Progenitor cell of endocrine pancreas (in vitro differentiated cells): ENCODE measurements around the gene ADH4. TPM values are rescaled to one million over a fixed set of nuclear protein-coding genes. Genes with fewer than 3 reads are reported as not detected.

ENCODE experiments used
- DNase-seq: peaks from one replicate; pipeline ENCODE4 v3.0.0; 2021; ENCODE audit warnings: low spot score; ENCODE audit not compliant: unreplicated experiment
- H3K27ac Mint-ChIP-seq: 2 replicates; pipeline ENCODE4 v1.8.0; 2021; ENCODE audit warnings: mild to moderate bottlenecking, moderate library complexity, mixed read lengths
- H3K27me3 Mint-ChIP-seq: 2 replicates; pipeline ENCODE4 v1.8.0; 2021; ENCODE audit warnings: mixed read lengths
- H3K36me3 Mint-ChIP-seq: 2 replicates; pipeline ENCODE4 v1.8.0; 2022; ENCODE audit warnings: mixed read lengths; ENCODE audit not compliant: insufficient read depth
- H3K4me1 Mint-ChIP-seq: 2 replicates; pipeline ENCODE4 v1.8.0; 2021; ENCODE audit warnings: low read depth, mixed read lengths
- H3K4me3 Mint-ChIP-seq: 2 replicates; pipeline ENCODE4 v1.8.0; 2021; ENCODE audit warnings: low read depth, mild to moderate bottlenecking, moderate library complexity, mixed read lengths
- H3K9me3 Mint-ChIP-seq: 2 replicates; pipeline ENCODE4 v1.8.0; 2021; ENCODE audit warnings: low read depth, mixed read lengths
- total RNA-seq: library from RNA; stranded (reverse); gene quantifications from 2 replicates; pipeline ENCODE4 v1.2.1, GENCODE V29; 2021
- TF ChIP-seq, protein P1 (sequence below): fragments of 200-600 bp; sonication (generic); IDR thresholded peaks from one replicate; pipeline ENCODE4 v1.5.0; 2021; ENCODE audit warnings: antibody characterized with exemption, mild to moderate bottlenecking; ENCODE audit not compliant: unreplicated experiment

Gene ADH4
- total RNA-seq, 1 donor from 2014 or later, result not detected

DNA sequence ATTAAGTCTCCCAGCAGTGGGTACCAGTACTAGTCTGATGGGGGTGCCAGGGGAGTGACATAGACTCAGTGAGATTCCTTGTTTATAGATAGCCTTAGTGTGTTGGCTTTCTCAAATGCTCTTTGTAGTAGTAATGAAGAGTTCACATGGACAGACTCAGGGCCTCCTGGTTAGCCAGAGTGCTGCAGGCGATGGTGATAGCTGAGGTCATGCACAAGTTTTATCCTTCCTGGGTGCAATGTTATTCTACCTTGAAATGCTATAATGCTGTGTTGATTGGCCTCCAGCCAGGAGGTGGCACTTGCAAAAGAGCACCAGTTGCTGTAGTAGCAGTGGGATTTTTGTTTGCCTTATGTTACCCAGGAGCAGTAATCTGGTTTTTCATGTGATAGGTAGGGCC, 35.5 kb upstream of the ADH4 start:
- no peaks in the 10 kb centered on the region for H3K4me1 Mint-ChIP-seq
- H3K9me3 Mint-ChIP-seq, result peaks cover 22% of the 10 kb centered on the region
- no peaks in the 10 kb centered on the region for H3K27me3 Mint-ChIP-seq
- H3K36me3 Mint-ChIP-seq, result peaks cover 13% of the 10 kb centered on the region
- DNase-seq, result no peak
- H3K4me3 Mint-ChIP-seq, result no peak overlapping the region
- H3K27ac Mint-ChIP-seq, result no peak overlapping the region
- TF ChIP-seq, protein P1, sequence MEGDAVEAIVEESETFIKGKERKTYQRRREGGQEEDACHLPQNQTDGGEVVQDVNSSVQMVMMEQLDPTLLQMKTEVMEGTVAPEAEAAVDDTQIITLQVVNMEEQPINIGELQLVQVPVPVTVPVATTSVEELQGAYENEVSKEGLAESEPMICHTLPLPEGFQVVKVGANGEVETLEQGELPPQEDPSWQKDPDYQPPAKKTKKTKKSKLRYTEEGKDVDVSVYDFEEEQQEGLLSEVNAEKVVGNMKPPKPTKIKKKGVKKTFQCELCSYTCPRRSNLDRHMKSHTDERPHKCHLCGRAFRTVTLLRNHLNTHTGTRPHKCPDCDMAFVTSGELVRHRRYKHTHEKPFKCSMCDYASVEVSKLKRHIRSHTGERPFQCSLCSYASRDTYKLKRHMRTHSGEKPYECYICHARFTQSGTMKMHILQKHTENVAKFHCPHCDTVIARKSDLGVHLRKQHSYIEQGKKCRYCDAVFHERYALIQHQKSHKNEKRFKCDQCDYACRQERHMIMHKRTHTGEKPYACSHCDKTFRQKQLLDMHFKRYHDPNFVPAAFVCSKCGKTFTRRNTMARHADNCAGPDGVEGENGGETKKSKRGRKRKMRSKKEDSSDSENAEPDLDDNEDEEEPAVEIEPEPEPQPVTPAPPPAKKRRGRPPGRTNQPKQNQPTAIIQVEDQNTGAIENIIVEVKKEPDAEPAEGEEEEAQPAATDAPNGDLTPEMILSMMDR, result no peak

- no peak for DNase-seq
- TF ChIP-seq, protein P1, result no peak
- Mint-ChIP-seq H3K4me1 (no peaks in the 10 kb centered on the region), H3K27ac (no peak overlapping the region), H3K27me3 (no peaks in the 10 kb centered on the region), H3K9me3 (peaks cover 20% of the 10 kb centered on the region), H3K4me3 (no peak overlapping the region), H3K36me3 (peaks cover 13% of the 10 kb centered on the region)
Observed at GRCh38 chr4:99179178-99179577, 35.1 kb upstream of the ADH4 start.

GRCh38 chr4:99166544-99166943, 22.4 kb upstream of the ADH4 start:
- peaks cover 6% of the 10 kb centered on the region for H3K4me1 Mint-ChIP-seq

GRCh38 chr4:99165978-99166377, 21.9 kb upstream of the ADH4 start:
- no peak overlapping the region for H3K27ac Mint-ChIP-seq
- DNase-seq, result no peak
- peaks cover 9% of the 10 kb centered on the region for H3K36me3 Mint-ChIP-seq
- peaks cover 22% of the 10 kb centered on the region for H3K9me3 Mint-ChIP-seq
- peaks cover 6% of the 10 kb centered on the region for H3K4me1 Mint-ChIP-seq
- no peak overlapping the region for H3K4me3 Mint-ChIP-seq
- TF ChIP-seq, protein P1, result no peak
- H3K27me3 Mint-ChIP-seq, result no peaks in the 10 kb centered on the region

More at GRCh38 chr4:99166544-99166943, 22.4 kb upstream of the ADH4 start:
- TF ChIP-seq, protein P1, result no peak
- Mint-ChIP-seq H3K27me3 (no peaks in the 10 kb centered on the region), H3K4me3 (no peak overlapping the region), H3K27ac (no peak overlapping the region), H3K36me3 (peaks cover 11% of the 10 kb centered on the region), H3K9me3 (peaks cover 22% of the 10 kb centered on the region)
- DNase-seq, result no peak

DNA sequence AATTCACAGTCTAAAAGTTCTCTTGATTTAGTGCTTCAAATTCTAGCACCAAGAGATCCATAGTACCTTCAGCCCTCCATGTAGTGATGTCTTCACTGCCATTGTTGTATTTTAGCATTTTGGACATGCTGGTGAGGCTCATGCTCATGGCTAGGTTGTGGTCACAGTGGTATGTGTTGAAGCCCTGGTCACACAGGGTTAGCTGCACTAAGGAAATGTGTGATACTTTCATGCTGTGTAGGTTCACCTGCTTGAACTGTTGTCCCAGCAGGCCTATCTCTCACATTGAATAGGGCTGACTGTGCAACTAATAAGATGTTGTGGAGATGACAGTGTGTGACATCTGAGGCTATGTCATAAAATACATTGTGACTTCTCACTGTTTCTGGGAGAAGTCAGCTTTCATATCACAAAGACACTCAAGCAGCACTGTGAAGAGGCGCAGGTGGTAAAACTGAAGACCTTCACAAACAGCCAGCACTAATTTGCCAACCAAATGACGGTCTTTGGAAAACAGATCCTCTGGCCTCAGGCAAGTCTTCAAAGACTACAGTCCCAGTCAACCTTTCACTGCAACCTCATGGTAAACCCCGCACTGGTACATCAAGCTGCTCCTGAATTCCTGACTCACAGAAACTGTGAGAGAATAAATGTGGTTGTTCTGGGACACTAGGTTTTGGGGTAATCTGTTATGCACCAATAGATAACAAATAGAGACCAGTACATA, 17.4 kb upstream of the ADH4 start:
- Mint-ChIP-seq H3K36me3 (peaks cover 2% of the 10 kb centered on the region), H3K27me3 (no peaks in the 10 kb centered on the region), H3K9me3 (peaks cover 9% of the 10 kb centered on the region), H3K4me3 (no peak overlapping the region), H3K4me1 (peaks cover 20% of the 10 kb centered on the region), H3K27ac (no peak overlapping the region)
- TF ChIP-seq, protein P1, result no peak
- no peak for DNase-seq
